Mammary epithelial cell (primary cell): Measurements from ENCODE around the gene PNPLA4.

ENCODE experiments used
- EZH2 ChIP-seq: IDR thresholded peaks from 2 replicates; pipeline ENCODE4 v1.6.1; 2012; ENCODE audit warnings: low read length, inconsistent platforms, borderline replicate concordance
- TF ChIP-seq, protein P1 (sequence below), 2 donors: IDR thresholded peaks in 1 of 2; conservative IDR thresholded peaks in 1 of 2; 2 replicates each; pipeline ENCODE4 v1.5.1; 2011 to 2012; ENCODE audit warnings: inconsistent platforms in 2 of 2, low read length in 2 of 2, mild to moderate bottlenecking in 2 of 2, control low read depth in 1 of 2, low read depth in 1 of 2; ENCODE audit not compliant: insufficient read depth in 1 of 2; ENCODE audit errors: extremely low read depth in 1 of 2

- TF ChIP-seq, protein P1, sequence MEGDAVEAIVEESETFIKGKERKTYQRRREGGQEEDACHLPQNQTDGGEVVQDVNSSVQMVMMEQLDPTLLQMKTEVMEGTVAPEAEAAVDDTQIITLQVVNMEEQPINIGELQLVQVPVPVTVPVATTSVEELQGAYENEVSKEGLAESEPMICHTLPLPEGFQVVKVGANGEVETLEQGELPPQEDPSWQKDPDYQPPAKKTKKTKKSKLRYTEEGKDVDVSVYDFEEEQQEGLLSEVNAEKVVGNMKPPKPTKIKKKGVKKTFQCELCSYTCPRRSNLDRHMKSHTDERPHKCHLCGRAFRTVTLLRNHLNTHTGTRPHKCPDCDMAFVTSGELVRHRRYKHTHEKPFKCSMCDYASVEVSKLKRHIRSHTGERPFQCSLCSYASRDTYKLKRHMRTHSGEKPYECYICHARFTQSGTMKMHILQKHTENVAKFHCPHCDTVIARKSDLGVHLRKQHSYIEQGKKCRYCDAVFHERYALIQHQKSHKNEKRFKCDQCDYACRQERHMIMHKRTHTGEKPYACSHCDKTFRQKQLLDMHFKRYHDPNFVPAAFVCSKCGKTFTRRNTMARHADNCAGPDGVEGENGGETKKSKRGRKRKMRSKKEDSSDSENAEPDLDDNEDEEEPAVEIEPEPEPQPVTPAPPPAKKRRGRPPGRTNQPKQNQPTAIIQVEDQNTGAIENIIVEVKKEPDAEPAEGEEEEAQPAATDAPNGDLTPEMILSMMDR (conservative IDR thresholded peaks at IDR 0.05 in 1 of 2, IDR thresholded peaks at IDR 0.05 in 1 of 2; ENCODE audit: extremely low read depth in 1 of 2, insufficient read depth in 1 of 2, low read depth in 1 of 2, low read length in 2 of 2): no peak
- no peak for TF ChIP-seq EZH2
Observed at GRCh38 chrX:7889135-7889534, 38.1 kb downstream of the PNPLA4 start.
